ENCODE measurements around the gene INPP4B. TPM values are rescaled to one million over a fixed set of nuclear protein-coding genes. Genes with fewer than 3 reads are reported as not detected.

Gene INPP4B
- total RNA-seq, 1 donor from 2014 or later = 16.8 TPM

GRCh38 chr4:142274137-142274536, 572.0 kb downstream of the INPP4B start:
- no peak for DNase-seq (ENCODE audit: low spot score)
- no peaks in the 10 kb centered on the region for H3K27me3 Mint-ChIP-seq (ENCODE audit: insufficient read depth)
- H3K4me1 Mint-ChIP-seq (ENCODE audit: low read depth) = peaks cover 2% of the 10 kb centered on the region
- no peaks in the 10 kb centered on the region for H3K9me3 Mint-ChIP-seq
- H3K36me3 Mint-ChIP-seq (ENCODE audit: low read depth) = peaks cover 1% of the 10 kb centered on the region
- intact Hi-C loops (cut with micrococcal nuclease) = no loop called here
- H3K4me3 Mint-ChIP-seq = no peak overlapping the region
- no peak overlapping the region for H3K27ac Mint-ChIP-seq

- Mint-ChIP-seq H3K4me3 (no peak overlapping the region), H3K36me3 (ENCODE audit: low read depth) (peaks cover 3% of the 10 kb centered on the region), H3K27me3 (ENCODE audit: insufficient read depth) (no peaks in the 10 kb centered on the region), H3K27ac (no peak overlapping the region), H3K4me1 (ENCODE audit: low read depth) (peaks cover 6% of the 10 kb centered on the region), H3K9me3 (no peaks in the 10 kb centered on the region)
- intact Hi-C loops (cut with micrococcal nuclease) = no loop called here
- DNase-seq (ENCODE audit: low spot score) = no peak
Observed at GRCh38 chr4:142272452-142272851, 573.6 kb downstream of the INPP4B start.

- Mint-ChIP-seq H3K27me3 (ENCODE audit: insufficient read depth) (no peaks in the 10 kb centered on the region), H3K27ac (no peak overlapping the region), H3K9me3 (no peaks in the 10 kb centered on the region), H3K4me1 (ENCODE audit: low read depth) (peaks cover 6% of the 10 kb centered on the region), H3K4me3 (no peak overlapping the region), H3K36me3 (ENCODE audit: low read depth) (peaks cover 3% of the 10 kb centered on the region)
- intact Hi-C loops (cut with micrococcal nuclease) = no loop called here
- DNase-seq (ENCODE audit: low spot score) = no peak
Observed at GRCh38 chr4:142271832-142272231, 574.3 kb downstream of the INPP4B start.

- Mint-ChIP-seq H3K27ac (no peak overlapping the region), H3K27me3 (ENCODE audit: insufficient read depth) (no peaks in the 10 kb centered on the region), H3K36me3 (ENCODE audit: low read depth) (peaks cover 8% of the 10 kb centered on the region), H3K4me3 (no peak overlapping the region), H3K4me1 (ENCODE audit: low read depth) (peaks cover 34% of the 10 kb centered on the region), H3K9me3 (no peaks in the 10 kb centered on the region)
- intact Hi-C loops (cut with micrococcal nuclease) = loop anchor here (5.0 kb wide), 1 partner anchor 140 kb away; no protein-coding TSS in a partner anchor
- DNase-seq (ENCODE audit: low spot score) = no peak
Observed at GRCh38 chr4:142267101-142267500, 579.0 kb downstream of the INPP4B start.

GRCh38 chr4:142265946-142266345, 580.2 kb downstream of the INPP4B start:
- peak overlapping the region; percentile 25 for H3K27ac Mint-ChIP-seq
- H3K36me3 Mint-ChIP-seq (ENCODE audit: low read depth) = peaks cover 12% of the 10 kb centered on the region
- H3K4me1 Mint-ChIP-seq (ENCODE audit: low read depth) = peaks cover 43% of the 10 kb centered on the region
- intact Hi-C loops (cut with micrococcal nuclease) = loop anchor here (5.0 kb wide), 1 partner anchor 141 kb away; no protein-coding TSS in a partner anchor
- H3K9me3 Mint-ChIP-seq = no peaks in the 10 kb centered on the region
- no peaks in the 10 kb centered on the region for H3K27me3 Mint-ChIP-seq (ENCODE audit: insufficient read depth)
- no peak for DNase-seq (ENCODE audit: low spot score)
- no peak overlapping the region for H3K4me3 Mint-ChIP-seq

GRCh38 chr4:142265536-142265935, 580.6 kb downstream of the INPP4B start:
- peak overlapping the region; percentile 25 for H3K27ac Mint-ChIP-seq

GRCh38 chr4:142264961-142265360, 581.1 kb downstream of the INPP4B start:
- Mint-ChIP-seq H3K27ac (no peak overlapping the region), H3K27me3 (ENCODE audit: insufficient read depth) (no peaks in the 10 kb centered on the region), H3K9me3 (no peaks in the 10 kb centered on the region), H3K4me3 (no peak overlapping the region), H3K4me1 (ENCODE audit: low read depth) (peaks cover 44% of the 10 kb centered on the region), H3K36me3 (ENCODE audit: low read depth) (peaks cover 16% of the 10 kb centered on the region)
- intact Hi-C loops (cut with micrococcal nuclease) = loop anchor here (5.0 kb wide), 1 partner anchor 142 kb away; no protein-coding TSS in a partner anchor
- DNase-seq (ENCODE audit: low spot score) = no peak

More at GRCh38 chr4:142265536-142265935, 580.6 kb downstream of the INPP4B start:
- Mint-ChIP-seq H3K4me3 (no peak overlapping the region), H3K36me3 (ENCODE audit: low read depth) (peaks cover 13% of the 10 kb centered on the region), H3K27me3 (ENCODE audit: insufficient read depth) (no peaks in the 10 kb centered on the region), H3K4me1 (ENCODE audit: low read depth) (peaks cover 44% of the 10 kb centered on the region), H3K9me3 (no peaks in the 10 kb centered on the region)
- intact Hi-C loops (cut with micrococcal nuclease) = loop anchor here (5.0 kb wide), 1 partner anchor 142 kb away; no protein-coding TSS in a partner anchor
- DNase-seq (ENCODE audit: low spot score) = no peak

- no peaks in the 10 kb centered on the region for H3K27me3 Mint-ChIP-seq (ENCODE audit: insufficient read depth)
- DNase-seq (ENCODE audit: low spot score) = no peak
- no peak overlapping the region for H3K4me3 Mint-ChIP-seq
- H3K27ac Mint-ChIP-seq = no peak overlapping the region
- H3K4me1 Mint-ChIP-seq (ENCODE audit: low read depth) = peaks cover 38% of the 10 kb centered on the region
- H3K9me3 Mint-ChIP-seq = no peaks in the 10 kb centered on the region
- peaks cover 15% of the 10 kb centered on the region for H3K36me3 Mint-ChIP-seq (ENCODE audit: low read depth)
- intact Hi-C loops (cut with micrococcal nuclease) = no loop called here
Observed at GRCh38 chr4:142262956-142263355, 583.1 kb downstream of the INPP4B start.

- Mint-ChIP-seq H3K27me3 (ENCODE audit: insufficient read depth) (no peaks in the 10 kb centered on the region), H3K4me3 (no peak overlapping the region), H3K27ac (no peak overlapping the region), H3K36me3 (ENCODE audit: low read depth) (peaks cover 2% of the 10 kb centered on the region), H3K4me1 (ENCODE audit: low read depth) (no peaks in the 10 kb centered on the region), H3K9me3 (peaks cover 13% of the 10 kb centered on the region)
- no peak for DNase-seq (ENCODE audit: low spot score)
- intact Hi-C loops (cut with micrococcal nuclease) = no loop called here
Observed at GRCh38 chr4:142248946-142249345, 597.2 kb downstream of the INPP4B start.

GRCh38 chr4:142243255-142243654, 602.8 kb downstream of the INPP4B start:
- Mint-ChIP-seq H3K27me3 (ENCODE audit: insufficient read depth) (no peaks in the 10 kb centered on the region), H3K27ac (no peak overlapping the region), H3K4me1 (ENCODE audit: low read depth) (no peaks in the 10 kb centered on the region), H3K9me3 (peaks cover 13% of the 10 kb centered on the region), H3K4me3 (no peak overlapping the region), H3K36me3 (ENCODE audit: low read depth) (peaks cover 1% of the 10 kb centered on the region)
- intact Hi-C loops (cut with micrococcal nuclease) = no loop called here
- DNase-seq (ENCODE audit: low spot score) = no peak

GRCh38 chr4:142242156-142242555, 603.9 kb downstream of the INPP4B start:
- no peak overlapping the region for H3K27ac Mint-ChIP-seq
- intact Hi-C loops (cut with micrococcal nuclease) = no loop called here
- peaks cover 9% of the 10 kb centered on the region for H3K9me3 Mint-ChIP-seq
- H3K36me3 Mint-ChIP-seq (ENCODE audit: low read depth) = peaks cover 1% of the 10 kb centered on the region
- H3K4me1 Mint-ChIP-seq (ENCODE audit: low read depth) = no peaks in the 10 kb centered on the region
- no peak for DNase-seq (ENCODE audit: low spot score)
- no peak overlapping the region for H3K4me3 Mint-ChIP-seq
- no peaks in the 10 kb centered on the region for H3K27me3 Mint-ChIP-seq (ENCODE audit: insufficient read depth)

GRCh38 chr4:142238589-142238988, 607.5 kb downstream of the INPP4B start:
- Mint-ChIP-seq H3K4me3 (no peak overlapping the region), H3K27ac (no peak overlapping the region), H3K9me3 (no peaks in the 10 kb centered on the region), H3K4me1 (ENCODE audit: low read depth) (no peaks in the 10 kb centered on the region), H3K27me3 (ENCODE audit: insufficient read depth) (no peaks in the 10 kb centered on the region), H3K36me3 (ENCODE audit: low read depth) (peaks cover 5% of the 10 kb centered on the region)
- intact Hi-C loops (cut with micrococcal nuclease) = no loop called here
- DNase-seq (ENCODE audit: low spot score) = no peak

GRCh38 chr4:142236268-142236667, 609.8 kb downstream of the INPP4B start:
- Mint-ChIP-seq H3K27ac (no peak overlapping the region), H3K27me3 (ENCODE audit: insufficient read depth) (no peaks in the 10 kb centered on the region), H3K4me3 (no peak overlapping the region), H3K36me3 (ENCODE audit: low read depth) (peaks cover 4% of the 10 kb centered on the region), H3K9me3 (no peaks in the 10 kb centered on the region), H3K4me1 (ENCODE audit: low read depth) (no peaks in the 10 kb centered on the region)
- intact Hi-C loops (cut with micrococcal nuclease) = no loop called here
- DNase-seq (ENCODE audit: low spot score) = no peak

GRCh38 chr4:142231787-142232186, 614.3 kb downstream of the INPP4B start:
- intact Hi-C loops (cut with micrococcal nuclease) = no loop called here
- Mint-ChIP-seq H3K27me3 (ENCODE audit: insufficient read depth) (no peaks in the 10 kb centered on the region), H3K4me3 (no peak overlapping the region), H3K27ac (no peak overlapping the region), H3K9me3 (no peaks in the 10 kb centered on the region), H3K4me1 (ENCODE audit: low read depth) (no peaks in the 10 kb centered on the region), H3K36me3 (ENCODE audit: low read depth) (peaks cover 6% of the 10 kb centered on the region)
- DNase-seq (ENCODE audit: low spot score) = no peak
